ENCODE results near the gene DNAH11.

DNA sequence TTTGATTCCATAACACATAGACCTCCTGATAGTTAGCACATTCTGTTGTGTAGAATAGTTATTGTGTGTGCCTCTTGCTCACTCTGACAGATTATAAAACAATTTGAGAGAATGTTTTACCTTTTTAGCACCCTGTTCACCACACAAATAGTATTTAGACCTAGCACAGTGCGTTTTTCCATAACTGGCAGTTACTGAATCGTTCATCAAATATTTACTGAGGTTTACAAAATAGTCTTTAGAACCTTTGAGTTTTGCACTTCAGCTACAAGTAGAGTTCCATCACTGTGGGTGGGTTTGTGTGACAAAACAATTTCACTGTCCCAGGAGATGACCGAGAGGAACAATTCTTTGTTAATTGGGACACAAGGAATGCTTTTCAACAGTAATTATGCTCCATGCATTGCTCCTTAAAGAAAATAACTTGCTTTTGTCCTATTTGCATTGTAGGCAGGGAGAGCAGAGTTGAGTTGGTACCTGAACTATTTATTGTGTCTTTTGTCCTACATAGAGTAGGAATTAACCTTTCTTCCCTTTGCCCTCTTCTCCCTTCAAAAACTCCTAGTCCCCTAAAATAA is 62.3 kb downstream of the DNAH11 start:
- TF ChIP-seq FOXA1 (IDR thresholded peaks at IDR 0.05) = no peak
- no peak for TF ChIP-seq HDGF (IDR thresholded peaks at IDR 0.05; ENCODE audit: borderline replicate concordance)
- TF ChIP-seq FOXM1 (IDR thresholded peaks at IDR 0.05; ENCODE audit: borderline replicate concordance) = no peak
